Stimulated activated CD8-positive, alpha-beta memory T cell treated with anti-CD3 and anti-CD28 coated beads, Interleukin-15, amount 100 ng/mL, for 1 hour (primary cell): ENCODE results near the gene SERINC5.

Experiments
- DNase-seq: peaks from one replicate; pipeline ENCODE4 v3.0.0-alpha.2; 2020; ENCODE audit warnings: low read depth

Gene SERINC5

DNA sequence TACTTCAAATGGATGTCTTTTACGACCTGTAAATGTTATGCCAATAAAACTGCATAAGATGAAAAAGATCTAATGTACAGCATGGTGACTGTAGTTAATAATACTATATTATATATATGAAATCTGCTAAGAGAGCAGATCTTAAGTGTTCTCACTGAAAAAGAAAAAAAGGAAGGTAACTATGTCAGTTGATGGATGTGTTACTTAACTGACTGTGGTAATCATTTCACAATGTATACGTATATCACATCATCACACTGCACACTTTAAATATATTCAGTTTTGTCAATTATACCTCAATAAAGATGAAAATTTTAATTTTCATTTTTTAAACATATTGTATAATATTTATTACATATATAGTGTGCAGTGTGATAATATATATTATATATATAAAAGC, 188.8 kb downstream of the SERINC5 start:
- DNase-seq, result no peak

DNA sequence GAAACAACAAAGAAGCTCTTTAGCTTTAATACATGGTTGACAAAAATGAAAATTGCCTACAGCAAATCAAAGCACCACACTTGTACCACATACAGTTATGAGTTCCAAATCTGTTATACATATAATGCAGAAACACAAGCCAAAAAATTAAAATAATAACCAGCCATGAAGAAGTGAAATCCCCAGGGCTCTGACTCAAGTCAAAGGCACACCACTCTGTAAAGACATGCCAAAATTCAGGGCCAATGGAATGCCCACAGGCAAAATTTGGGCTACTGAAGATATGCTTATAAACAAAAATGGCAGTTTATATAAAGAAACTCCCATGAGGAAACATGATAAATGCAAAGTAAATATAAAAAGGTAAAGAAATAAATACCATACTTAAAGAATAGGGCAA, 191.7 kb downstream of the SERINC5 start:
- DNase-seq, result no peak
